HCT116 (cell line): ENCODE results near the gene SUN2.

Experiments
- EGR1 ChIP-seq: IDR thresholded peaks from 2 replicates; pipeline ENCODE4 v1.6.1; 2012; ENCODE audit warnings: low read depth
- POLR2A ChIP-seq: IDR thresholded peaks from 2 replicates; pipeline ENCODE4 v1.7.0; 2011; ENCODE audit warnings: borderline replicate concordance; ENCODE audit not compliant: insufficient read depth, insufficient read length; ENCODE audit errors: extremely low read depth
- POLR2AphosphoS5 ChIP-seq: IDR thresholded peaks from 2 replicates; pipeline ENCODE4 v1.6.1; 2011; ENCODE audit warnings: mild to moderate bottlenecking, low read depth, low read length, moderate library complexity
- YY1 ChIP-seq: IDR thresholded peaks from 2 replicates; pipeline ENCODE4 v1.6.1; 2011; ENCODE audit warnings: low read length, low read depth, moderate library complexity, mild to moderate bottlenecking; ENCODE audit not compliant: insufficient replicate concordance; ENCODE audit errors: extremely low read depth
- TF ChIP-seq, protein P1 (sequence below), 3 experiments: fragments of 200-600 bp in 1 of 3; sonication (generic) in 1 of 3; IDR thresholded peaks in 2 of 3; conservative IDR thresholded peaks in 1 of 3; 2 replicates each; pipeline ENCODE4 v1.5.1; 2012 to 2017; ENCODE audit warnings: low read depth in 2 of 3, low read length in 2 of 3, antibody characterized with exemption in 1 of 3, borderline replicate concordance in 1 of 3, control low read depth in 1 of 3, mild to moderate bottlenecking in 1 of 3, mixed read lengths in 1 of 3, mixed run types in 1 of 3, moderate library complexity in 1 of 3; ENCODE audit not compliant: insufficient read depth in 1 of 3

DNA sequence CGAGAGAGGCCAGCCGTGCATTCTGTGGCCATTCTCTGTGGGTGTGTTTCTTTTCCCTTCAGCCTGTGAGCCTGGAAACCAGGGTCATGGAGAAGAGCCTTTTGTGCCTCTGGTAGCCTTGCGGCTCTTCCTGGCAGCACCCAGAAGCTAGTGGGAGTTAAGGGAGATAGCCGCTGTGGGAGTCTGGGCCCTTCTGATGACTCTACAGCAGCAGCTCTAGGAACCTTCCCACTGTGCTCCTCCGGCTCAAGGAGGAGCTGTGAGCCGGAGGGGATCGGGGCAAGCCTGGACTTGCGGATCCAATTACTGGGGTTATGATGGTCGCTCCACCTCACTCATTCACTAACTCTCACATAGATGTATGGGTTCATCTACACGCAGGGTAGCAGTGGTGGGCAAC lies 39.5 kb downstream of the SUN2 start:
- TF ChIP-seq POLR2A (no peak), YY1 (no peak), EGR1 (no peak), POLR2AphosphoS5 (no peak)
- TF ChIP-seq, protein P1, sequence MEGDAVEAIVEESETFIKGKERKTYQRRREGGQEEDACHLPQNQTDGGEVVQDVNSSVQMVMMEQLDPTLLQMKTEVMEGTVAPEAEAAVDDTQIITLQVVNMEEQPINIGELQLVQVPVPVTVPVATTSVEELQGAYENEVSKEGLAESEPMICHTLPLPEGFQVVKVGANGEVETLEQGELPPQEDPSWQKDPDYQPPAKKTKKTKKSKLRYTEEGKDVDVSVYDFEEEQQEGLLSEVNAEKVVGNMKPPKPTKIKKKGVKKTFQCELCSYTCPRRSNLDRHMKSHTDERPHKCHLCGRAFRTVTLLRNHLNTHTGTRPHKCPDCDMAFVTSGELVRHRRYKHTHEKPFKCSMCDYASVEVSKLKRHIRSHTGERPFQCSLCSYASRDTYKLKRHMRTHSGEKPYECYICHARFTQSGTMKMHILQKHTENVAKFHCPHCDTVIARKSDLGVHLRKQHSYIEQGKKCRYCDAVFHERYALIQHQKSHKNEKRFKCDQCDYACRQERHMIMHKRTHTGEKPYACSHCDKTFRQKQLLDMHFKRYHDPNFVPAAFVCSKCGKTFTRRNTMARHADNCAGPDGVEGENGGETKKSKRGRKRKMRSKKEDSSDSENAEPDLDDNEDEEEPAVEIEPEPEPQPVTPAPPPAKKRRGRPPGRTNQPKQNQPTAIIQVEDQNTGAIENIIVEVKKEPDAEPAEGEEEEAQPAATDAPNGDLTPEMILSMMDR (IDR thresholded peaks at IDR 0.05 in 2 of 3, conservative IDR thresholded peaks at IDR 0.05 in 1 of 3; ENCODE audit: borderline replicate concordance in 1 of 3, insufficient read depth in 1 of 3, low read depth in 2 of 3, low read length in 2 of 3) = no peak
